GM12801 (cell line): ENCODE measurements around the gene RPL27.

ENCODE experiments used
- TF ChIP-seq, protein P1 (sequence below): IDR thresholded peaks from one replicate; pipeline ENCODE4 v1.5.1; 2011; ENCODE audit warnings: control low read depth; ENCODE audit not compliant: insufficient read length; ENCODE audit errors: extremely low read depth

RPL27 gene

DNA sequence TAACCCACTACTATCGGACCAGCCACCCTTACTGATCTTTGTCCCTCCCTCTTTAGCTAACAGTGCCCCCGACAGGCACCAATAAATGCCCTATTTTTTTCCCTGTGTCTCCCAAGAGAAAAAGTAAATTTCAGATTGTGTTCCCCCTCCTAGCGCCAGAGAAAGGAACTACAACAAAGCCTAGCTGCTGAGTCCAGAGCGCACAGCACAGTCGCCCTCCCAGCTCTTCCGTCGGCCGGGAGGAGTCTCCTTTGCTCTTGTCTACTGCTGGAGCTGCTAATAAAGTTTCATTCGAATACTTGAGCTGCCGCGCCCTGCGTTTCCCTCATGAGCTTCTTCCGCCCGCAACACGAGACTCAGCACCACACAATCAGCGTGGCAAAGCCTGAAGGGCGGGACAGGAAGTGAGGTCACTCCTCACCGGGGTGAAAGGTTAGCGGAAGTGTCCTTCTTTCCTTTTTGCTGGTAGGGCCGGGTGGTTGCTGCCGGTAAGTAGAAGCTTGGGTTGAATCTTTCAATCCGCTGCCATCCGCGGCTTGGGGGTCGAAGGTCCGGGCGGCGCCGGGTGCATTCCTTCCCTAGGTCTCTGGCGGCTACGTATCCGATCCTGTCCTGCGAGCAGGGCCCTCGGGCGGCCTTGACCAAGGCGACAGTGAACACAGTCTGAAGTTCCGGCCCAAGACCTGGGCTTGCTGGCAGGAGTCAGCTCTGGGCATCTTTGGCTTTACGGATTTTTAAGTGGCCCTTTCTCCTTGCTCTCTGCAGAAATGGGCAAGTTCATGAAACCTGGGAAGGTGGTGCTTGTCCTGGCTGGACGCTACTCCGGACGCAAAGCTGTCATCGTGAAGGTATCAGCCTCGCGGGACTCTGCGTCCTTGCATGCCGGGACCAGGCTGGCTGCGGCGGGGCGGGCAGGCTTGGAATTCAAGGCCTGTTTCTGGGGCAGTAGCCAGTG, at the start of gene RPL27:
TSS of gene RPL27 (plus strand) at position 436 of the 955 bp plus-strand sequence. CDS start at position 768, 332 bp downstream.
- TF ChIP-seq, protein P1, sequence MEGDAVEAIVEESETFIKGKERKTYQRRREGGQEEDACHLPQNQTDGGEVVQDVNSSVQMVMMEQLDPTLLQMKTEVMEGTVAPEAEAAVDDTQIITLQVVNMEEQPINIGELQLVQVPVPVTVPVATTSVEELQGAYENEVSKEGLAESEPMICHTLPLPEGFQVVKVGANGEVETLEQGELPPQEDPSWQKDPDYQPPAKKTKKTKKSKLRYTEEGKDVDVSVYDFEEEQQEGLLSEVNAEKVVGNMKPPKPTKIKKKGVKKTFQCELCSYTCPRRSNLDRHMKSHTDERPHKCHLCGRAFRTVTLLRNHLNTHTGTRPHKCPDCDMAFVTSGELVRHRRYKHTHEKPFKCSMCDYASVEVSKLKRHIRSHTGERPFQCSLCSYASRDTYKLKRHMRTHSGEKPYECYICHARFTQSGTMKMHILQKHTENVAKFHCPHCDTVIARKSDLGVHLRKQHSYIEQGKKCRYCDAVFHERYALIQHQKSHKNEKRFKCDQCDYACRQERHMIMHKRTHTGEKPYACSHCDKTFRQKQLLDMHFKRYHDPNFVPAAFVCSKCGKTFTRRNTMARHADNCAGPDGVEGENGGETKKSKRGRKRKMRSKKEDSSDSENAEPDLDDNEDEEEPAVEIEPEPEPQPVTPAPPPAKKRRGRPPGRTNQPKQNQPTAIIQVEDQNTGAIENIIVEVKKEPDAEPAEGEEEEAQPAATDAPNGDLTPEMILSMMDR, result no peak

DNA sequence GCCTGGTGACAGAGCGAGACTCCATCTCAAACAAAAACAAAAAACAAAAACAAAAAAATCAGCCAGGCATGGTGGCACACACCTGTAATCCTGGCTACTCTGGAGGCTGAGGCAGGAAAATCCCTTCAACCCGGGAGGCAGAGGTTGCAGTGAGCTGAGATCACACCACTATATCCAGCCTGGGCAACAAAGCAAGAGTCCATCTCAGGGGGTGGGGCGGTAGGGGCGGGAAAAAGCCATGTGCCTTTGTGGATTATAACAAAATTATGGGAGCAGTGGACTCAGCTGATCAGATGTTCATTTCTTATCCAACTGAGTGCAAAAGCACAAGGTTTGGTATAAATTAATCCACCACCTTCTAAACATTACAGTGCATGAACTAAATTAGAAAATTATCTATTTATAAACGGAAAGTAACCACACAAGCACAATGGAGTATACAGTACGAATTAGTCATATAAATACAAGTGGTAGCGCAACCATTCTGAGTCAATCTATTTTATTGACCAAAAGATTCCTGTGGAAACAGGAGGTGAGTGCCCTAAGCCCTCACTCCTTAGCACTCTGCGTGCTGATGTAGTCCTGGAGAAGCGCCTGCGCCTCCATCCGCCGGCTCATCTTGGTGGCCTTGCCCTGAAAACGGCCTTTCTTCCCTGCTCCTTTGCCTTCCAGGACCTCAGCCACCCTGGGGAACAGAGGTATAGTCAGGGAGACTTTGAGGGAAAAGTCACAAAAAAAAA, 48.0 kb upstream of the RPL27 start:
- TF ChIP-seq, protein P1, result no peak

DNA sequence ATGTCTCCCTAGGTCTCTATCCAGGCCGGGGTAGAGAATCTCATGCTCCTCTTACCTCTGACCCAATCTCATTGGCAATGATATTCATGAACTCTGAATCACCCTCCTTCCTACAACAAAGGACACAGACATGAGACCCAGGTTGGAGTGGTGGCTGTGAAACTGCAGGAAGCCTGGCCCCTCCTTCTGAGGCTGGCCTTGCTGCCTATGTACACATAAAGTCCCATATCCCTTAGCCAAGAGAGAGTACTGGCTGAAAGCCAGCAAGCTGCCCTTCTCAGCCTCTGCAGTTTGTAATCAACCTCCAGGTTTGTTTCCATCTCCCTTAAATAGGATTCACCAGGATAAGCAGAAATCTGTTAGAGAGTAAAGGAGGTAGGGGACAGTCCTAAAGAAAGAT, 44.5 kb upstream of the RPL27 start:
- TF ChIP-seq, protein P1, result no peak

DNA sequence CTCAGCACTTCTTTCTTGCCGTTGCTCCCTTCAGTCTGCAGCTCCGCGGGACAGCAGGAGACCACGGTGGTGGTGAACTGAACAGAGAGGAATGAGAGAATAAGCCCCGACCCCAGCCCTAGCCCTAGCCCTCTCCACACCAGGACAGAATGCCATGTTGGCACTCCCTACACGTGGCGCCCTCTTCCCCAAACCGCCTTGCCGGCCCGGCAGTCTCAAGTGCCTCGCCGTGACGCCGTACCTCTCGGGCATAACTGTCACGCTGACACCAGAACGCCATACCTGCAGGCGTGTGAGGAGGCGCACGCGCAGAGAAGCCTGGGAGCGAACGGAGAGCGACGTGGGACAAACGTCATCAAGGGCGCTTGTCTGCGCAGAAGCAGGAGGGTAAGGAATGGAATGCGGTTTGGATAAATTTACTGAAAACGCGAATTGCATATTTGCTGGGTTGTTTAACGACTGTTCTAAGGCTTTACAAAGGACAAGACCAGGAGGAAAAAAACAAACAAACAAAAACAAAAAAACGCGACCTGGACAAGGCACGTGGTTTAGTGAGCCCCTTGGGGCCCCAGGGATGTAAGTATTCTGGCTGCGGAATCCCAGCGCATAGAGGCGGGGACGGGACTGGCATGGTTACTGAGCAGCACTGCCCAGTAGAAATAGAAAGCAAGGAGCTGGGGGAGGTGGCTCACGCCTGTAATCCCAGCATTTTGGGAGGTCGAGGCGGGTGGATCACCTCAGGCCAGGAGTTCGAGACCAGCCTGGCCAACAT, 33.9 kb upstream of the RPL27 start, which contains the start of gene AARSD1:
TSS of gene AARSD1 (minus strand) at position 294 of the 772 bp plus-strand sequence. CDS start at position 280, 14 bp downstream.
- TF ChIP-seq, protein P1, result no peak

DNA sequence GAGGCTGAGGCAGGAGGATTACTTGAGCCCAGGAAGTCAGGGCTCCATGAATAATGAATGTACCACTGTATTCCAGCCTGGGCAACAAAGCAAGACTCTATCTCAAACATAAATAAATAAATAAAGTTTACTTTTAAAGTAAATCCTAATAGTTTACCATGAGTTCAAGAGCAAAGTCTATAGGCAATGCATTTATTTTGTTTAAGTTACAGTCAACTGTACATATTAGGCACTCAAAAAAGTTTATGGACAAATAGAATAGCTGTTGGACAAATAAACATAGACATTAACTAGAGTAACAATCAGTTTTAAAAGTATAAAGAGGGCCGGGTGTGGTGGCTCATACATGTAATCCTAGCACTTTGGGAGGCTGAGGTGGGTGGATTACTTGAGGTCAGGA, 30.3 kb upstream of the RPL27 start:
- TF ChIP-seq, protein P1, result no peak

DNA sequence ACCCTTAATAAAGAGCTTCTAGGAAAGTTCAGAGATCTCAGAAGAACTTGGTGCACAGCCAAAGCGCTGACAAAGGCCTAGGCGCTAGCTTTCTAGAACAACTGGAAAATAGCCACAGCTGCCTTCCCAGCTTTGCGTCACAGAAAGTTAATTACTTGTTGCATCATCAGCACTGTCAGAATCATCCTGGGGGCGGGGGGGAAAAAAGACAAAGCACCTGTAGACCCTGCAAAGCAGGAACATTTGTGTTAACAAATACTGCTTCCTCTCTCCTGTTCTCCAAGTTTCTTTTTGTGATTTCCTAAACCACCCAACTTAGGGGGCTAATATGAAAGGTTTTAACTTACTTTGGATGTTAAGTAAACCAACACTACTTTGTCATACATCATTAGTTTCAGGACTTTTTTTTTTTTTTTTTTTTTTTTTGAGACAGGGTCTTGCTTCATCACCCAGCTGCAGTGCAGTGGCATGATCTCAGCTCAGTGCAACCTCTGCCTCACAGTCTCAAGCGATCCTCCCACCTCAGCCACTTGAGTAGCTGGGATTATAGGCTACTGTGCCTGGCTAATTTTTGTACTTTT, 29.1 kb upstream of the RPL27 start:
- TF ChIP-seq, protein P1, result no peak

DNA sequence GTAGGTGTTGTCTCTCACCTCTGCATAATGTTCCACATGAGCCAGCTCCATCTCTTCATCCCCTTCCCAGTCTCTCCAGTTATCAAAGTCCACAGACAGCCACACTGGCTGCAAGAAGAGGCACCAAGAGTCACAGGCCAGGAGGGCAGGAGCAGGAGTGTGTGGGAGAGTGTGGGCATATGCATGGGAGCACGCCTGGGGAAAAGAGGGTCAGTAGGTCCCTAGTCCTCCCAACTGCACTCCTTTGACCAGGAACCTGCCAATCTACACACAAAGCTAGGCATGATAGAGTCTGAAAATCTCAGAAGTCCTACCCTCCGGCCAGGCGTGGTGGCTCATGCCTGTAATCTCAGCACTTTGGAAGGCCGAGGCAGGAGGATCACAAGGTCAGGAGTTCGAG, 26.6 kb upstream of the RPL27 start:
- TF ChIP-seq, protein P1, result no peak
